HG02588 (cell line): ENCODE results near the gene TLN1.

Experiments
- ATAC-seq: cut with Tn5 transposase; IDR thresholded peaks from one replicate; pipeline ENCODE4 v1.9.1; 2021; ENCODE audit warnings: mild to moderate bottlenecking, moderate library complexity; ENCODE audit not compliant: unreplicated experiment

TLN1 gene

DNA sequence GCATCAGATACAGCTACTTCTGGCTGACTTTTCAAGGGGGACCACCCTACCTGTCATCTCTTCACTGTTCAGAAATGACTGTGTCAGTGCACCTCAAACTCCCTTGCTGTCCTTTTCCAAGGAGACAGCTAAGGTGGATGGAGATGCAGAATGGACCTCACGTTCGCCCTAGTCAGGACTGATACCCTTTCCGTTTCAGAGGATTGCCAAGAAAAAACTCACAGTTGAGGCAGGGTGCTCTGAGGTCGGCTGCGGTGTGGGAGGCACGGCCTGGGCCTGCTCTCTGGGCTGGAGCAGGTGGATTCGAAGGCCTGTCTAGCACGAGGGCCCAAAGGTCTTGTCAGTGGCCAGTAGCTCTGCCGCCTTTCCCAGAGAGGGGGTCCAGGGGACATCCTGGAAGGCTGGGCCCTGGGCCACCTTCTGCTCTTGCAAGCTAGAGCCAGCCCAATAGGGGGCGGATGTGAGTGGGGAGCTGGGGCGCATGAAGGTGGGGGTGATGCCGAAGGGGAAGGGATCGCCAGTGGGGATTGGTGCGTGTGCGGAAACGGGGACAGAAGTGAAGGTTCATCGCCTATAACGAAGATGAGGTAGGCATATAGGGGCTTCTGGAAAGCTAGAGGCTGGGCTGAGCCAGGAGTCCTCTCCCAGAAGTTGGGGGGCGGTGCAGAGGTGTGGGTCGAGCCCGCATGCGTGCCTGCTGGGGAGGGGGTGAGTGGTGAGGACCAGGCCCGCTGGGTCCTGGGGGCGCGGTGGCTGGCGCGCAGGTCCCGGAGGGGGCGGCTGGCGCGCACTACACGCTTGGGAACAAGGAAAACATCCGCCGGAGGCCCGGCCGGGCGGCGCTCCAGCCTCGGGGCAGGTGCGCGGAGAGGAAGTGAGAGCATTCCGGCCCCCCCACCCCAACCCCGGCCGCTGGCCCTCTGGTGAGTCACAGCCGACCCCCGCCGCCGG is 24.6 kb upstream of the TLN1 start:
- peak; percentile 61 for ATAC-seq

DNA sequence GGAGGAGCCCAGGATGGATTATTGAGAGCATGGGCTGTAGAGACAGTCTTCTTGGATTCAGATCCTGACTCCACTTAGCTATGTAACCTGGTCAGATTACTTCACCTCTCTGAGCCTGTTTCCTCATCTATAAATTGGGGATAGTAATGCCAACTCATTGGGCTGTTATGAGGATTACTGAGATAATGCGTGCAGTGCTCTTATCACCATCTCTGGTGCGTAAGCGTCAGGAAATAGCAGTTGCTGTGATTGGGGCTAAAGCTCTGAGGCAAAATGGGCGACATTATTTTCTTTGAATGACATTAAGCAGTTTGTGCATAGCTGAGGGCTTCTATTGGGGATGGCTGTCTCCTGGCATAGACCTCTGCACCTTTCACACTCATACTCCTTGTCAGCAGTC is 23.1 kb upstream of the TLN1 start:
- ATAC-seq, result no peak

DNA sequence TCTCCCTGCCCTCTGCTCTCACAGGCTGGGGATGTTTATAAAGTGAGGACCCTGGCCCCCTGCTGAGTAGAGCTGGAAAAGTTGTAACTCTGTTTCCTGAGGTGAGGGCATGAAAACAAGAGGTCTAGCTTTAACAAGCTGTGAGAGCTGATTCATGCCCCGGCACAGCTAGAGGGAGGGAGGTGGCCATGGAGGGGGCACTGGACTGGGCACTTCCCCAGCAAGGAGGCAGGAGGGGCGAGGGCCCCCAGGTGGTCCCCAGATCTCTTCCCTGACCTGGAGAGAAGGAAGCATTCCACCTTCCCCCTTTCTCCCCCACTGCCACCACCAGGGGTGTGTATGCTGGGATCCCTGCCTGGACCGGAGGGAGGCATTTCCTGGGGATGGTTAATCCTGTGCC is 22.3 kb upstream of the TLN1 start, which contains the start of gene MSMP:
TSS of gene MSMP (minus strand) at position 13 of the 400 bp plus-strand sequence. CDS start 147 bp downstream, outside the sequence.
- ATAC-seq, result no peak

DNA sequence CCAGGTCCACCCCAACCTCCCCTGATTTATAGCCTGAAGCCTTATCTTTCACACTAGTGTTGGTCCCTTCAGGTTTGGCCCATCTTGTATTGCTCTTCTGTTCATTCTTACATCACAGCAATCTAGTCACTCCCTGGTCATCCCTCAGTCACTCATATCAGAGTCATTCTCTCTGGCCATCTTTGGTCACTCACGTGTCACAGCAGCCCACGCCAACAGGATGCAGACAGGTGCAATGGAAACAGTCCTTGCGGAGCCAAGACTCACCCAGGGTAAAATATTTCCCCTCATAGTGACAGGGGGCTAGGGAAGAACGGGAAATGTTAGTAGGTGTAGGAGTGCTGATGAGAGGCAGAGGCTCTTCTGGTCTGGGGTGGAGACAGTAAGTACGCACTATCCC is 21.5 kb upstream of the TLN1 start:
- ATAC-seq, result no peak

DNA sequence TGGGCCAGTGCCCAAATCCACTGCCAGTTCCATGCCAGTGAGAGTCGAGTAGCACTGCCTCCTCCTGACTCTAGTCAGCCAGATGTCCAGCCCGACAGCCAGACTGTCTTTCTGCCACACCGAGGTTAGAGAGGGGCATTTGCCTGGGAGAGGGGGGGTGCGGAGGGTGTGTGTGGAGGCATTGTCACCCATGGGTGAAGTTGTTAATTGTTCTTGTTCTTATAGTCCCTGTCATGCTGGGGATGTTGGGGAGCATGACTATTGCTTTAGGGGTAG is 18.2 kb upstream of the TLN1 start:
- ATAC-seq, result no peak

DNA sequence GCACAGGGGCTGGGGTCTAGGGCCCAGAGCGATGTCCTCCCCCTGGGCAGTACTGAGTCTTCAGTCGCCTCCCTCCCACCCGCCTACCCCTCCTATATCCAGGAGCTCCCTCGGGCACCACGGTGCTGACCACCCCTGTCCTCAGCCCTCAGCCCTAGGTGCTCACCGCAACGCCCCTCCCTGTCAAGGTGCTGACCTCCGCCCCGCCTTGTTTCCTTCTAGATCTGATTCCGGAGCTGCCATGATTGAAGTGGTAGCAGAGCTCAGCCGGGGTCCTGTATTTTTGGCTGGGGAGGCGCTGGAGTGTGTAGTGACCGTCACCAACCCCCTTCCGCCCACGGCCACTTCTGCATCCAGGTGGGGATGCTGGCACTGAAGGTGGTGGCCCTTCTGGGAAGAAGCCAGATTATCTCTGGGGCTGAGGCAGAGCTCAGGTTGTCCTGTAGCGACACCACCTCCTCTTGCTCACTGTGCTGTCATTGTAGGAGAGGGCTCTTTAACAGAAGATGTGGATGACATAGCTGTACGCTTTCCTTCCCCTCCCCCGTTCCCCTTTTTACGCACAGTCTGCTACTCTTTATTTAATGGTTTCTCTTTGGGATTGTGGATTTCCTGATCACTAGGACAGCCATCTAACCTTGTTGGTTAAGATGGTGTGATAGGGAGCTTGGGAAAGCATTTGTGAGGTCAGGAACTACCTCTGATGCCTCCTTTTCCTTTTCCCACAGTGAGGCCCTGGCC is 17.7 kb upstream of the TLN1 start:
- peak; percentile 21 for ATAC-seq

DNA sequence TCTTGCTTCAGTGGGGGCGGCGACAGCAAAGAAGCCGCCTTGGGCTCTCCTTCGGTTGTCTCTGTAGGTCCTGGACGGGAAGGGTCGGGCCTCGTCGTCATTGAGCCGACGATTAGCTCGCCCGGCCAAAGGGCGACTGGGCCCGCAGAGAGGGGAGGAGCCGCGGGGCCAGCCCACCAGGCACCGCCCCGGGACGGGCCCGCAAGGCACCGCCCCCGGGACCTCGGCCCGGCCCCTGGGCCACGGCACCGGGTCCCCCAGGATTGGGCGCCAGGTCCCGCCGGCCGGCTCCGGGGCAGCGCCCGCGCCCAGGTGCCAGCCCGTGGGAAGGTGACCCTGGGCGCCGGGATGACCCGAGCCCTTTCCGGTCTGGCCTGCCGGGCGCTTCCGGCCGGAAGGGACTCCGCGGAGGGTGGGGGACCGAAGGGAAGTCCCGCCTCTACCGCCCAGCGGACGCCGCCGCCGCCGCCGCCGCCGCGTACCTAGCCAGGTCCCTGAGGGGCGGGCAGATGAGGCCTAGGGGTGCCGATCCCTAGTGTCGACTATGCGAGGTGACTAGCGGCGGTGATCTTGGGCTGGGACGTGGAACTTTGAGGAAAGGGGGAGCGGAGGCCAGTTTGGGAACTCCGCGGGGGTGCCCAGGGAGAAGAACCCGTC is 17.0 kb upstream of the TLN1 start, which contains the start of the genes GBA2 and RGP1:
TSS of gene GBA2 (minus strand) at position 371 of the 657 bp plus-strand sequence. CDS start 524 bp downstream, outside the sequence.
TSS of gene RGP1 (plus strand) at position 430 of the 657 bp plus-strand sequence. CDS start 469 bp downstream, outside the sequence.
- ATAC-seq, result peak; percentile 78

DNA sequence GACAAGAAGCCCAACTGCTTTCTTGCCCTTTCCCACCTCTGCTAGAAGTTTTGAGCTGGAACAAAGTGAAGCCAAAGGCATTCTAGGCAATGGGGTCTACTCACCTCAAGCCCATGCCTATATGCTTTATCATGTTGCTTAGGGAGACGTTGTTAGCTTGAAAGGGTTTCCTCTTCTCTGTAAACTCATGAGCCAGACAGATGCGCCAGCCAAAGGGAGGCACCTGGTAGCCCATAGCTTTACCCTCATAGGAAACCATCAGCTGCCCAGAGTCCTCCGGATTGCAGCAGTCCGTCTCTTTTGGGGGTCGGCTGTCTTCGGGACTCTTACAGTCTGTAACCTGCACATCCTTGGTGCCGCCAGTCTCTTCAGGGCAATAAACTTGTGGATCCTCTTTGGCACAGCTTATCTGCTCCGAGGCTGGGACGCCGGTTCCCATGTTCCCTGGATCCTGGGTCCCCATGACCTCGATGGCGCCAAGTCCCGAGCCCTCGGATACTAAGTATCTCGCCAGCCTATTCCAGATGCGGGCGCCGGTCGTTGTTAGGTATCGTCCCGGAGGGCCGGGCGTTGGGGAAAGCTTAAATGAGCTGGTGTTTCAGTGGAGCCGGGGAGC is 16.4 kb upstream of the TLN1 start:
- no peak for ATAC-seq

DNA sequence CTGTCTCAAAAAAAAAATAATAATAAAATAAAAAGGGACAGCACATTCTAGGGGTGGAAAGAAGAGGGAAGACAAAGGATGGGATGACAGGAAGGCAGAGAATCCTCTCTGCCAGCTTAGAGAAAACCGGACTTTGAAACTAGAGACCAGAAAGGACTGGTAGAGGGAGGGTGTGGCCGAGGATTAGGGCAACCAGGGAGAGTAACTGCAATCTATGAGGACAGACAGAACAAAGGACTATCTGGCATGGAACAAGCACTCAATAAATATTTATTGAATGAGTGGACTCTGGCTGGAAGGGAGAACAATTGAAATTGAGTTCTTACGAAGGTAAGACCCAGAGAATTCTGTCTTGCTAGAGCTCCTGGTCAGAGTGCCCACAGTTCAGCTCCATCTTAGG is 14.6 kb upstream of the TLN1 start:
- ATAC-seq, result no peak

DNA sequence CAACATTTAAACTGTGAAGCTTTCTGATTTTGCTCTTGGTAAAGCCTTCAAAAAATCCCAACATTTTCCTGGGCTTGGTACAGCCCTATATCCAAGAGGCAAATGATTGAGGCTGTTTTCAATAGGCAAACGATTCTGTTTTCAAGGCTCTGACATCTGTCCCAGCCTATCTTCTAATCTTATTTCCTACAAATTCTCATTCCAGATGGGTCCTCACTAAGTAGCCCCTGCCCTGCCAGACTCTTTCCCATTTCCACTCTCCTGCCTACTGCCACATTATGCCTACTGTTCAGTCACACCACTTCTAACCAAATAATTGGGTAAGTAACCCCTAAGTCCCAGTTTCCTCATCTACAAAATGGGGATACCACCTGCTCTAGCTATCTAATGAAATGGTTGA is 13.6 kb upstream of the TLN1 start:
- ATAC-seq, result no peak

DNA sequence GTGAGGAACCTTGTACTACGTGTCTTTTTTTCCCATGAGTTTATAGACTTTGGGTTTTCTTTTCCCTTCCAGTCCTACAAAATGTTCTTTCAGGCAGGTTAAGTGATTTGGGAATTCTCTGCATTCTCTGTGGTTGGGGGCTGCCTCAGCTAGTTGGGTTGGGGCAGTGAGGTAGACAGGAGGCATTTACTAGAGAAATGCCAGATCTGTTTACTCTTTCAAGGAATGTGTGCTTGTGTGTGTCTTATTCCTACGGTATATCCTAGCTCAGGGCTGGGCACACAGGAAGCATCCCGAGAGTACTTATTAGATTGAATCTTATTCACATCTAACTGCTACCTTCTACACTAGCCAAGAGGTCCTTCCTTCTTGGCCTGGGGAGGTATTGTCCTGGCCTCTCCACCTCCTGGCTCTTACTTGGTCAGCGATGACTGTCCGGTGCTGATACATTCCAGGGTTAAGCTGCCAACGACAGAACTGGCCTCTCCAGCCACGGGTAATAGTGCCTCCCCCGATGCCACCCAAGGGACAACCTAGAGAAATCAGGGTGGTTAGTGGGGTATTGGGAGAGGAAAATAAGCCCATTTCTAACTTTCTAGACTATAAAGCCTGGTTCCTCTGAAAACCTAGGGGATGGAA is 12.0 kb upstream of the TLN1 start:
- no peak for ATAC-seq

DNA sequence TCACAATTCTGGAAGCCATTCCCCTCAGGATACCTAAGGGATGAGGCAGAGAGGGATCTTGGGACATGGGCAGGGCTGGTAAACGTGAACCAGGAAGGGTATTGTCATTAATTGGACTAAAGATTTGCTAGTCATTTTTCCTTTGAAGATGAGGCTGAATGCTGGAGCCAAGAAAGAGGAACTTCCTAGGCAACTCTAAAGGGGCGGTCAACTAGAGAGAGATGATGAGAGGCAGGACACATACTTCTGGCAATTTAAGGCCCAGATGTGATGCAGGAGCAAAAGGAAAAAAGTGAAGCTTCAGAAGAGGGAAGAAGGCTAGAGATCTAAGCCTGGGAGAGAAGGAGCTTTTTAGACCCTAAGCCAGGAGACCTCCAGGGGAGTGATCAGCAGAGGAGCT is 11.5 kb upstream of the TLN1 start:
- no peak for ATAC-seq

DNA sequence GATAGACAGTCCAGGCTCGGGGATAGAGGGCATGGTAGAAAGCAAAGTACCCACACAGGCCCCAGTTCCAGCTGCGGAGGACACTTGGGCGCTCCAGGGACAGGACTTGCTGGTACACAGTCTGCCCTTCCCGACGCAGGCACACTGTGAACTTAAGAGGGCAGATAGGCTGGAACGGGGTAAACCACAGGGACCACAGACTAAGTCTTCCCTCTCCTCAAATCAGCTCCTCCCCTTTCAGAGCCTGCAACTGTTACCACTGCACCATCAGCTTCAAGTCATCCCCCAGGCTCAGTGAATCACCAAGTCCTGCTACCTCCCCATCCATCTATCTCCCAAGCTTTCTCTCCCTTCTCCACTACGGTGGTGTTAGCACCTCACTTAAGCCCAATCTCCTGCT is 9.7 kb upstream of the TLN1 start:
- no peak for ATAC-seq

DNA sequence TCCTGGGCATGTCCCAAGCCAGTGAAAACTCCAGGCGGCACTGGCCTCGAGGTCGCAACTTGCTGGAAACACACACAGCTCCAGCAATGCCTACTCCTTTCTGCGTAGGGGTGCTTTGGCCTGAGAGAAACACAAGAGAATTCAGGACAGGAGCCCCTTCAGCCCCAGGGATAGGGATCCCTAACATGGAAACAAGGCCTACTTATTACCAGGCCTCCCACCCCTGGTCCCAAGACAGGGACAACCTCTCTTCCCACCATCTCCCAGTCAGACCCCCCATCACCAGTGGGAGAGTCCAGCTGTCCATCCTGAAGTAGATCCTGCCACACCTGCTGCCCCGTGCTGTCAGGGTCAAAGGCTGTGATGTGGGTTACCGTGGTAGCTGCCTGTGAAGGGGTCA is 8.2 kb upstream of the TLN1 start:
- no peak for ATAC-seq

DNA sequence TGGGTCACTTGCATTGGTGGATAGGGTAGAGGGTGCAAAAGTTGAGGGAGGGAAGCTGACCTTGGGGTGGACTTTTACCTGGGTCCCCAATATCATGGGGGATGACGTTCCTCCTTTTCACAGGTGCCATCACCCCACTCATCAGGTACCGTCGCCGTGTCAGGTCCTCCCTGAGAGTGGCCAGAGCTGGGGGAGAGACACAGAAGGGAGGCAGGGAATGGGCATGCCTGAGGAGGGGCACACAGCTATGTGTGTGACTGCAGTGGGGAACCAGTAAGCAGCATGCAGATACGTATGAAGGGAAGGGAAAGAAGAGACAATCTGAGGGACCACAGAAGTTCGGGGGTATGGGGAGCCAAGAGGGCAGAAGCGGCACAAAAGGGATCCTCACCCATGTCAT is 6.9 kb upstream of the TLN1 start:
- no peak for ATAC-seq

DNA sequence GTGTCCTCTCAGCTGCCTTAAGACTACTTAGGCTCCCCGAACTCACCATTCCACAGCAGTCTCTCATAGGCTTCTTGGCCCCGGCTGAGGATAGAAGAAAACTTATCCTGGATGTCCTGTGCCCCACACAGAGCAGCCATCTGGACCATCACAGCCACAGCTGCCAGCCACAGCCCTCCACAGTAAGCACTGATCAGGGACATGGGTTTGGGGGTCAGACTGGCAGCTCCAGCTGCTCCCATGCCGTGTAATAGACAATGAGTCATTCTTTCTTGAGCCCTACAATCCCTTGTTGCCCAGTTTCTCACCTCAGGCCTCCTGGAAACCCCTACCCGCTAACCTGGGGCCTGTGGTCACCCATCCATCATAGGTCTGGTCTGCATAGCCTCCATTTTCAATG is 6.2 kb upstream of the TLN1 start:
- ATAC-seq, result no peak

DNA sequence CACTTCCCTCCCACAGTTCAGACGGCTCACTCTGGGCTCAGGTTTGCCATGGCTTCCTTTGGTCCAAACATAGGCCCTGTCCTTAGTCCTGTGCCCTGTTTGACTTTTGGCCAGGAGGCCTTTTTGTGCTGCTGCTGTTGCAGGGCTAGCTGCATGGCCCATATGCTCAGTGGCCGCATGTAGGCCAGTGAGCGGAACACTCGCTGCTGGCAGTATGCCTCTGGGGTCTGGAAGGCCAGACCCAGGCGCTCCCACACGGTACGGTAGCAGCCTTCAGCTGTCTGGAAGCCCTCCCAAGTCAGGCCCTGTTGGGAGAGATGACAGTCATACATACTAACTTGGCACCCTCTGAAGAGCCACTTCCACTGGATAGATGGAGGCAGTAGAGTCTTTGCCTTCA is 5.1 kb upstream of the TLN1 start:
- ATAC-seq, result no peak

DNA sequence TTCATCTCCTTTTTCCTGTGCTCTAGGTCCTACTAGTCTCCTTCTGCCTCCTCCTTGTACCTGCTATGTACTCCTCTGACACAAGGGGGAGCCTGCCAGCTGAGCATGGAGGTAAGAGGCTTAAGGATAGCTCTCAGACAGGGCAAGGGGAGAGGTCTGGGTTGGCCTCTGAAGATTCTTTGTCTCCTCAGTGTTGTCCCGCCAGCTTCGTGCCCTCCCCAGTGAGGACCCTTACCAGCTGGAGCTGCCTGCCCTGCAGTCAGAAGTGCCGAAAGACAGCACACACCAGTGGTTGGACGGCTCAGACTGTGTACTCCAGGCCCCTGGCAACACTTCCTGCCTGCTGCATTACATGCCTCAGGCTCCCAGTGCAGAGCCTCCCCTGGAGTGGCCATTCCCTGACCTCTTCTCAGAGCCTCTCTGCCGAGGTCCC is 4.2 kb upstream of the TLN1 start:
- ATAC-seq, result no peak

DNA sequence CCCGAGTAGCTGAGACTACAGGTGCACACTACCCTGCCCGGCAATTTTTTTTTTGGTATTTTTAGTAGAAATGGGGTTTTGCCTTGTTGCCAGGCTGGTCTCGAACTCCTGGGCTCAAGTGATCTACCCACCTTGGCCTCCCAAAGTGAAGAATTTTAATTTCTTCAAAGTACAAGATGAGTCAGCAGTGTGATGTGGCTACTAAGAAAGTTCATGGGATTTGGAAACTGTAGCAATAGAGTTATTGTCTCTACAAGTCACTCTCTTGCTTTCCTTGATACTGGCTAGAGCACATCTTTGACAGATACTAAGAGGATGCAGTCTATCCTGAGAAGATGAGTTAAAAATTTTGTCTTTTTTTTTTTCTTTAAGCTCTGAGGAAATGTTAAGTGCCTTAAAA is 2.1 kb upstream of the TLN1 start:
- no peak for ATAC-seq

DNA sequence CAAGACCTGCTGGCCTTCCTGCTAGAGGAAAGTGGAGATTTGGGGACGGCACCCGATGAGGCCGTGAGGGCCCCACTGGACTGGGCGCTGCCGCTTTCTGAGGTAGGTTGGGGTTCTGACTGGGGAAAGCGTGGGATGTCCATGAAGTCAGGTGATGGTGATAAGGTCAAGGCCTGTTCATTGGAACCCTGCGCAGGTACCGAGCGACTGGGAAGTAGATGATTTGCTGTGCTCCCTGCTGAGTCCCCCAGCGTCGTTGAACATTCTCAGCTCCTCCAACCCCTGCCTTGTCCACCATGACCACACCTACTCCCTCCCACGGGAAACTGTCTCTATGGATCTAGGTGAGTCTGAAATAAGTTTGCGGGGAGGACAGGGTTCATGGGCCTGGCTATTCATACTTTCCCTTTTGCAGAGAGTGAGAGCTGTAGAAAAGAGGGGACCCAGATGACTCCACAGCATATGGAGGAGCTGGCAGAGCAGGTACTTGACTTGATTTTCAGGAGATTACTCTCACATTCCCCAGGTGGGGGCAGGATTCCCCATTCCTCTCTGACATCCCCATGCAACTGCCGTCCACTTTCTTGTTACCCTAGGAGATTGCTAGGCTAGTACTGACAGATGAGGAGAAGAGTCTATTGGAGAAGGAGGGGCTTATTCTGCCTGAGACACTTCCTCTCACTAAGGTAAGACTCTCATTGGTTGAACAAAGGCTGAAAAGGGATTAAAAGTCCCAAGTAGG is 976 bp upstream of the TLN1 start:
- ATAC-seq, result peak; percentile 4
